Activated T-cell treated with anti-CD3 and anti-CD28 coated beads, Interleukin-2, amount 50 U/mL, for 48 hours (primary cell): ENCODE data around the gene MGST1.
"Not testable (repeated sequence)": the region's sequence is repeated elsewhere in the genome, so short reads cannot be mapped to it uniquely, and the experiment has no call there.

Experiments
- DNase-seq, 2 experiments: peaks; one replicate each; pipeline ENCODE4 v3.0.0-alpha.2; 2020

The MGST1 gene

GRCh38 chr12:16358878-16359277 is 11.4 kb downstream of the MGST1 start:
- no peak for DNase-seq

GRCh38 chr12:16359512-16360491 is 12.4 kb downstream of the MGST1 start:
- DNase-seq, result peak; percentile 26 to 36

- DNase-seq, result no peak
These were observed 13.8 kb downstream of the MGST1 start for GRCh38 chr12:16361142-16361783.

GRCh38 chr12:16362550-16362949 is 15.1 kb downstream of the MGST1 start:
- no peak for DNase-seq

GRCh38 chr12:16369156-16369555 is 21.7 kb downstream of the MGST1 start:
- DNase-seq, result no peak

GRCh38 chr12:16370096-16370495 is 22.7 kb downstream of the MGST1 start:
- DNase-seq, result no peak

GRCh38 chr12:16382652-16383312 is 35.3 kb downstream of the MGST1 start:
- DNase-seq, result not testable (repeated sequence)

- DNase-seq, result no peak
These were observed 37.3 kb downstream of the MGST1 start for GRCh38 chr12:16384732-16385131.

GRCh38 chr12:16385782-16386646 is 38.6 kb downstream of the MGST1 start:
- no peak for DNase-seq

- DNase-seq, result no peak
These were observed 40.5 kb downstream of the MGST1 start for GRCh38 chr12:16387919-16388318.

GRCh38 chr12:16389594-16389993 is 42.1 kb downstream of the MGST1 start:
- no peak for DNase-seq

GRCh38 chr12:16392846-16393535 is 45.5 kb downstream of the MGST1 start:
- no peak for DNase-seq

GRCh38 chr12:16399101-16399500 is 51.7 kb downstream of the MGST1 start:
- DNase-seq, result no peak

- not testable (repeated sequence) for DNase-seq
These were observed 54.4 kb downstream of the MGST1 start for GRCh38 chr12:16401835-16402234.

- DNase-seq, result no peak
These were observed 59.9 kb downstream of the MGST1 start for GRCh38 chr12:16407346-16407745.
